ENCODE data around the gene VHLL.

VHLL gene

DNA sequence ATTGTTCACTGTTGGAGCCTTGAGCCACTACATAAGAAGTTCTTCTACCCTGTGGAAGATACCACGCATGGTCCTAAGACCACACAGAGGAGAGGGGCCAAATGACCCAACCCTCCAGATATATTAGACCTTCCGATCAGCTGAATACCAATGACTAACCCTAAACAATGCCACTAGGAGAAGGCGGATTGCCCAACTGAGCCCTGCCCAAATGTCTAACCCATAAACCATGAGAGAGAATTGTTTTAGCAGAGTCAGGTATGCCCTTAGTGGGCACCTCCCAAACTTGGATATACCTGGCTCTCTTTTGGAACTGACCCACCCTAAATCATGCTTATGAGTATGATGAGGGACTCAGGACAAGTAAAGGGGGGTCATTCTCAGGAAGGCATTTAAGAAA lies 28.8 kb downstream of the VHLL start:
- TF ChIP-seq, protein P1, sequence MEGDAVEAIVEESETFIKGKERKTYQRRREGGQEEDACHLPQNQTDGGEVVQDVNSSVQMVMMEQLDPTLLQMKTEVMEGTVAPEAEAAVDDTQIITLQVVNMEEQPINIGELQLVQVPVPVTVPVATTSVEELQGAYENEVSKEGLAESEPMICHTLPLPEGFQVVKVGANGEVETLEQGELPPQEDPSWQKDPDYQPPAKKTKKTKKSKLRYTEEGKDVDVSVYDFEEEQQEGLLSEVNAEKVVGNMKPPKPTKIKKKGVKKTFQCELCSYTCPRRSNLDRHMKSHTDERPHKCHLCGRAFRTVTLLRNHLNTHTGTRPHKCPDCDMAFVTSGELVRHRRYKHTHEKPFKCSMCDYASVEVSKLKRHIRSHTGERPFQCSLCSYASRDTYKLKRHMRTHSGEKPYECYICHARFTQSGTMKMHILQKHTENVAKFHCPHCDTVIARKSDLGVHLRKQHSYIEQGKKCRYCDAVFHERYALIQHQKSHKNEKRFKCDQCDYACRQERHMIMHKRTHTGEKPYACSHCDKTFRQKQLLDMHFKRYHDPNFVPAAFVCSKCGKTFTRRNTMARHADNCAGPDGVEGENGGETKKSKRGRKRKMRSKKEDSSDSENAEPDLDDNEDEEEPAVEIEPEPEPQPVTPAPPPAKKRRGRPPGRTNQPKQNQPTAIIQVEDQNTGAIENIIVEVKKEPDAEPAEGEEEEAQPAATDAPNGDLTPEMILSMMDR (IDR thresholded peaks at IDR 0.05; ENCODE audit: low read depth, low read length, missing control alignments), result no peak
- no peak overlapping the region for H3K4me3 ChIP-seq (ENCODE audit: low read depth, low read length)
- no peak for DNase-seq (ENCODE audit: low read depth)

DNA sequence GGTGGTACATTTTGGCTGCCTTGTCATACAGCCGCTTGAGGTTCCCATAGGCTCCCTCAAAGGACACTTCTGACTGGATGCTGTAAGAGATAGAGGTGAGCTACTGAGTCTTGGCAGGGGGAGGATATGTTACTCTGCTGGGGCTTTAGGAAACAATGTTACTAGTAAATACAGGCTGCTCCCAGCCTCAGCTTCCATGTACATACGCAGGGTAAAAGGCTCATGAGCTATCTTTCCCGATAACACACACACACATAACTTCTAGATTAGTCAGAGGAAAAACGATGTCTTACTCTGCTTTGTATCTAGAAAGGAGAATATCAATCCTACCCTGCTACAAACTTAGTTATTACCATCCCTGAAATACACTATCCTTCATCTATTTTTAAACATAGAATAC lies 30.8 kb downstream of the VHLL start:
- H3K4me3 ChIP-seq (ENCODE audit: low read depth, low read length), result no peak overlapping the region
- TF ChIP-seq, protein P1 (IDR thresholded peaks at IDR 0.05; ENCODE audit: low read depth, low read length, missing control alignments), result no peak
- DNase-seq (ENCODE audit: low read depth), result no peak

DNA sequence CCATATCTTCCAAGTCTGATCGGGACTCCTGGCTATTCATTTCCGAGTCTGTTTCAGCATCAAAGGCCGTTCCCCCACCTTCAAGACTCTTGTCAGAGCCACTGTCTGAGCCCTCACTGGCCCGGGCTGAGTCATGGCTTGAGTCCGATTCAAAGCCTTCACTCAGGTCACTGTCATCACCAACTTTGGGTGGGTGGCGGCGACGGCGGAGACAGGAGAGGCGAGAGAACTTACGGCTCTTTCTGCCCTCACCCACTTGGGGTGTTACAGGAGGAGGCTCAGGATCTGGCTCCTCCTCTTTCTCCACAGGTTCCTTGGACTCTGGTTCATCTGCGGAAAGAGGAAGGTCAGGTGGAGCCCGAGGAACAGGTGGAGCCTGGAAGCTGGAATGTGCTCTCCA lies 33.1 kb downstream of the VHLL start:
- no peak for DNase-seq (ENCODE audit: low read depth)
- no peak overlapping the region for H3K4me3 ChIP-seq (ENCODE audit: low read depth, low read length)
- TF ChIP-seq, protein P1 (IDR thresholded peaks at IDR 0.05; ENCODE audit: low read depth, low read length, missing control alignments), result no peak

DNA sequence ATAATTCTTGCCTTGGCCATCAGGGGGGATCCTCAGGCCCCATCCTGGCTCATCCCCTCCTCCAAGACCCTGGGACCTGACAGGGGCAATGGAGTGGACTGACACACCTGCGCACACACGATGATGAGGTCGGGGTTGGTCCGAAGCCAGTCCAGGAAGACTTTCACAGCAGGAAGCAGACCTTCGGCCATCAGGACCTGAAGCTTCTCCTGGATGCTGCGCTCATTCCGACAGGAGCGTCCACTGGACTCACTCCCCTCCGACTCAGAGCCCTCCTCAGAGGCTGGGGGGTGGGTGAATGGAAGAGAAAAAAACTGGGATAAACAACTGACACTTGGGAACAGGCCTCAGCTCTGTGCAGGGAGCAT lies 35.8 kb downstream of the VHLL start:
- no peak overlapping the region for H3K4me3 ChIP-seq (ENCODE audit: low read depth, low read length)
- no peak for DNase-seq (ENCODE audit: low read depth)
- TF ChIP-seq, protein P1 (IDR thresholded peaks at IDR 0.05; ENCODE audit: low read depth, low read length, missing control alignments), result no peak

DNA sequence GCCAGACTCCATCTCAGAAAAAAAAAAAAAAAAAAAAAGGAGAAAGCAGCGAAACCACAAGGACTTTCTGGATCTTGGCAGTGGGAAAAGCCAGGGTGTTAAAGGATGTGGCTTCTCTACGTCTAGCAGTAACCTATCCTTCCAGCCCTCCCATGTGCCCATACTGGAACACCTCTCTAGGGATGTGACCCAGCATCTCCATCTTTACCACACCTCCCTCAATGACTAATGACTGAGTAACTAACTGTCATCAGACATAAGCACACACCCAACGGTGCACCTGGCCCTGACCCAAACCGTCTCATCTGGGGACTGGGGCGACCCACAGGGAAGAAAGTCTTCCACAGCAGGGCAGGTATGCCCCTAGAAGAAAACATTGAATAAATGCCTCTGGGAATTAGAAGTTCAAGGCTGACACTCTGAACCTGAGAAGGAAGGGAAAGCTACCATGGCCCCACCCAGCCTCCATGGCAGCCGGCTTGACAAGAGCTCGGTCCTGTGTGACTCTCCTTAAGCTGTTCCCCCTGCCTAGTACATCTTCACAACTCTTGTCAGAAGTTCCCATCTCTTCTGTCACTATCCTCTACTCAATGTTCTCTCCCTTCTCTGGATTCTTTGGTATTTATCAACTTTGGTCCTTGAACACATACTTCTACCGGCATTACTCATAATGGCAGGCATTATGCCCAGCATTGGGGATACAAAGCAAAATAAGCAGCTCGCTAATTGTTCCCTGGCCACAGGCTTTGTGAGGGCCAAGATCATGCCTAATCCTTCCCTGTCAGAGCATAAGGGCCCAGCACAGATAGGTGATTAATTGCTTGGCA lies 36.4 kb downstream of the VHLL start:
- H3K4me3 ChIP-seq (ENCODE audit: low read depth, low read length), result no peak overlapping the region
- DNase-seq (ENCODE audit: low read depth), result no peak
- TF ChIP-seq, protein P1 (IDR thresholded peaks at IDR 0.05; ENCODE audit: low read depth, low read length, missing control alignments), result no peak

DNA sequence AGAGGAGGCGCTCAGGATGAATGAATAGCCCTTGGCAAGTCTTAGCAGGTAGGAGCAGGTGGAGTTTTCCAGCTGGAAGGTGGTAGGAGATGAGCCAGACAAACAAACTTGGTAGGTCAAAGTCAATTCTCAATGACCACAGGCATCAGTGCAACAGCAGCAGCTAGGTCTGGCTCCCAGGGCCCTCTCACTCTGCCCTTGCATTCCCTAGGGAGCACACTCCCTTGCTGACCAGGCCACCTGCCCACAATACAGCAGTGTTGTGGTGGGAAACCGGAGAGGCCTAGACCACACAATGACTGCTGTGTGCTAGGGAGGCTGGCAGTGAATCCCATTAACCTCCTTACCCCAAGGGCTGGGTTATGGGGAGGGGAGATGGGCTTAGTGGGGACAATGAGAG lies 38.2 kb downstream of the VHLL start:
- TF ChIP-seq, protein P1 (IDR thresholded peaks at IDR 0.05; ENCODE audit: low read depth, low read length, missing control alignments), result no peak
- no peak for DNase-seq (ENCODE audit: low read depth)
- H3K4me3 ChIP-seq (ENCODE audit: low read depth, low read length), result no peak overlapping the region

DNA sequence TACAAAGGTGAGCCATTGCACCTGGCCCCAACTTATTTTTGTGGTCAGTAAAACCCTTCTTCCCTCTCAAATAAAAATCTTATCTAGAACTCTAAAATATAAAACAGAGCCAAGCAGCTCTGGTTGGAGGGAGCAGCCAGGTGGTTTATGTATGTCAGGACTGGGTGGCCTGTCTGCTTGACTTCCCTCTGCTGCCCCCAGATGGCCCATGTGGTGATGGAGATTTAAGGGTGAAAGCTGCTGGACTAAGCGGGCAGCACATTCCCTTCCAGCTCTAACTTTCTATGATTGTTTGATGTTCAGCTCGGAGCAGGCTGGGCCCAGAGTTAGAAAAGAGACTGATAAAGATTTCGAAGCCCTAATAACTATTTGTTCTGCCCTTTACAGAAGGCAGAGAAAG lies 39.3 kb downstream of the VHLL start:
- TF ChIP-seq, protein P1 (IDR thresholded peaks at IDR 0.05; ENCODE audit: low read depth, low read length, missing control alignments), result no peak
- no peak overlapping the region for H3K4me3 ChIP-seq (ENCODE audit: low read depth, low read length)
- no peak for DNase-seq (ENCODE audit: low read depth)
